Spleen (tissue), 7 donors: Measurements from ENCODE around the gene SMIM5.

ENCODE experiments used
- POLR2A ChIP-seq, 3 donors: fragments of 450-650 bp; IDR thresholded peaks; one replicate each; pipeline ENCODE4 v1.5.1; 2017; ENCODE audit warnings: antibody characterized with exemption in 3 of 3, mild to moderate bottlenecking in 1 of 3
- POLR2AphosphoS5 ChIP-seq, 3 donors: sonication (generic); formaldehyde crosslinking; IDR thresholded peaks; one replicate each; pipeline ENCODE4 v1.5.1; 2017; ENCODE audit warnings: antibody characterized with exemption in 3 of 3
- TF ChIP-seq, protein P1 (sequence below), 11 experiments: fragments of 200-600 bp in 7 of 11; fragments of 450-650 bp in 4 of 11; sonication (generic) in 4 of 11; IDR thresholded peaks in 8 of 11; conservative IDR thresholded peaks in 3 of 11; 1 replicate in 7 of 11; 2 replicates in 4 of 11; pipeline versions ENCODE4 v1.4.0 to v1.8.0; 2016 to 2021; ENCODE audit warnings: antibody characterized with exemption in 11 of 11, inconsistent platforms in 4 of 11, mild to moderate bottlenecking in 1 of 11
- donor health status: DM: no; HTN: no; CAD: no; lungs with moderate emphysema.
- donor health status: DM: no; HTN: no; CAD: no.
- donor health status: DM: no; HTN: no; CAD: no.

DNA sequence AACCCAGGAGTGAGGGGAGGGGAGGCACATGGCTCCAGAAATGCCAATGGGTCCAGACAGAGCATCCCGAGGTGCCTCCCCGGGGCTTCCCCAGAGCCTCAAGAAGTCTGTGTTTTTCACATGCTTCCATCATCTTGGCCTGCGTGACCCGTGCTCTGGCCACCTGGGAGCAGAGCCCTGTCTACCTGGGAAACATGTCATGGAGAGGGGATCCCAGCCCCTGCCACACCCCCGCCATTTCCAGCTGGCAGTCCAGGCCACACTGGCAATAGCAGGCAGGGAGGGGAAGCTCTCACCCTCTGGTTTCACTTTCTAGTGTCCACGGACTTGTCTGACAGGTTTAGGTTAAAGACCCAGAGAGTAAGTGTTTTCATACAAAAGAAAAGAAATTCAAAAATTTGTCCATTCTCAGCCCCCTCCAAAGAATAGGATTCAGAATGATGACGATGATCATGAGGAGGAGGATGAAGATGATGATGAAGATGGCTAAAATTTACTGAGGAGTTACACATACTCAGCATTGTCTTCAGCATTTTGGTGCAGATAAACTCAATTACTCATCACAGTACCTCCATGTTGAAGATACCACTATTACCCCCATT is 9.0 kb downstream of the SMIM5 start:
- TF ChIP-seq, protein P1, sequence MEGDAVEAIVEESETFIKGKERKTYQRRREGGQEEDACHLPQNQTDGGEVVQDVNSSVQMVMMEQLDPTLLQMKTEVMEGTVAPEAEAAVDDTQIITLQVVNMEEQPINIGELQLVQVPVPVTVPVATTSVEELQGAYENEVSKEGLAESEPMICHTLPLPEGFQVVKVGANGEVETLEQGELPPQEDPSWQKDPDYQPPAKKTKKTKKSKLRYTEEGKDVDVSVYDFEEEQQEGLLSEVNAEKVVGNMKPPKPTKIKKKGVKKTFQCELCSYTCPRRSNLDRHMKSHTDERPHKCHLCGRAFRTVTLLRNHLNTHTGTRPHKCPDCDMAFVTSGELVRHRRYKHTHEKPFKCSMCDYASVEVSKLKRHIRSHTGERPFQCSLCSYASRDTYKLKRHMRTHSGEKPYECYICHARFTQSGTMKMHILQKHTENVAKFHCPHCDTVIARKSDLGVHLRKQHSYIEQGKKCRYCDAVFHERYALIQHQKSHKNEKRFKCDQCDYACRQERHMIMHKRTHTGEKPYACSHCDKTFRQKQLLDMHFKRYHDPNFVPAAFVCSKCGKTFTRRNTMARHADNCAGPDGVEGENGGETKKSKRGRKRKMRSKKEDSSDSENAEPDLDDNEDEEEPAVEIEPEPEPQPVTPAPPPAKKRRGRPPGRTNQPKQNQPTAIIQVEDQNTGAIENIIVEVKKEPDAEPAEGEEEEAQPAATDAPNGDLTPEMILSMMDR (IDR thresholded peaks at IDR 0.05 in 8 of 11, conservative IDR thresholded peaks at IDR 0.05 in 3 of 11) = no peak
- TF ChIP-seq POLR2A (IDR thresholded peaks at IDR 0.05) (no peak), POLR2AphosphoS5 (IDR thresholded peaks at IDR 0.05) (no peak)
